HL-60 (cell line): ENCODE results near the gene SLC16A10.

Experiments
- DNase-seq, 2 experiments: peaks; one replicate each; pipeline ENCODE4 v3.0.0-alpha.2; 2010 to 2020; ENCODE audit warnings: low read depth in 1 of 2, low spot score in 1 of 2
- H3K27ac ChIP-seq: fragments of 250-450 bp; sonication (Bioruptor Pico); replicated peaks from 2 replicates; pipeline ENCODE4 v1.5.1; 2020; ENCODE audit warnings: mild to moderate bottlenecking, moderate library complexity
- H3K27me3 ChIP-seq: fragments of 250-450 bp; sonication (Bioruptor Pico); 2 replicates; pipeline ENCODE4 v1.5.1; 2021; ENCODE audit warnings: mild to moderate bottlenecking, moderate library complexity; ENCODE audit not compliant: insufficient read depth, poor library complexity, severe bottlenecking
- H3K4me3 ChIP-seq: replicated peaks from 2 replicates; pipeline ENCODE4 v1.5.1; 2011; ENCODE audit warnings: mild to moderate bottlenecking, control low read depth, low read length; ENCODE audit not compliant: insufficient read depth
- GABPA ChIP-seq: IDR thresholded peaks from 2 replicates; pipeline ENCODE4 v1.6.1; 2012; ENCODE audit warnings: low read depth
- POLR2AphosphoS5 ChIP-seq: IDR thresholded peaks from 2 replicates; pipeline ENCODE4 v1.6.1; 2012; ENCODE audit warnings: low read depth
- SPI1 ChIP-seq: IDR thresholded peaks from 2 replicates; pipeline ENCODE4 v1.6.1; 2012; ENCODE audit warnings: low read depth, mild to moderate bottlenecking, borderline replicate concordance
- TF ChIP-seq, protein P1 (sequence below): IDR thresholded peaks from one replicate; pipeline ENCODE4 v1.5.1; 2011; ENCODE audit warnings: low read length, control low read depth, inconsistent platforms; ENCODE audit not compliant: insufficient read depth
- TF ChIP-seq, protein P2 (sequence below): IDR thresholded peaks from 2 replicates; pipeline ENCODE4 v1.6.1; 2012; ENCODE audit warnings: low read depth; ENCODE audit not compliant: insufficient replicate concordance

SLC16A10 gene

DNA sequence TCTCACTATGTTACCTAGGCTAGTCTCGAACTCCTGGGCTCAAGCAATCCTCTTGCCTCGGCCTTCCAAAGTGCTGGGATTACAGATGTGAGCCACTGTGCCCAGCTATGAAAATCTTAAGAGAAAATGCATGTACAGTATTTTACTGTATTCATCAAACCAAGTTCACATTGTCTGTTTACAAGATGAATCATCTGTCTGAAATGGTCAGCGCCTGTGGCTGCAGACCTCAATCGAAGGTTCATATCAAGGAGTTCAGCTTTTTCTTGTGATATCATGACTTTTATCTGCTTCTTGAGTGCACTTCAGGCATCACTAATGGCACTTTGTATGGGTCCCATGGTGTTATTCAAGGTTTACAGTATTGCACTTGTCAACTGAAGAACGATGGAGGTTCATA, 155.1 kb downstream of the SLC16A10 start:
- no peak for DNase-seq
- H3K27me3 ChIP-seq = no peaks in the 10 kb centered on the region
- TF ChIP-seq, protein P1, sequence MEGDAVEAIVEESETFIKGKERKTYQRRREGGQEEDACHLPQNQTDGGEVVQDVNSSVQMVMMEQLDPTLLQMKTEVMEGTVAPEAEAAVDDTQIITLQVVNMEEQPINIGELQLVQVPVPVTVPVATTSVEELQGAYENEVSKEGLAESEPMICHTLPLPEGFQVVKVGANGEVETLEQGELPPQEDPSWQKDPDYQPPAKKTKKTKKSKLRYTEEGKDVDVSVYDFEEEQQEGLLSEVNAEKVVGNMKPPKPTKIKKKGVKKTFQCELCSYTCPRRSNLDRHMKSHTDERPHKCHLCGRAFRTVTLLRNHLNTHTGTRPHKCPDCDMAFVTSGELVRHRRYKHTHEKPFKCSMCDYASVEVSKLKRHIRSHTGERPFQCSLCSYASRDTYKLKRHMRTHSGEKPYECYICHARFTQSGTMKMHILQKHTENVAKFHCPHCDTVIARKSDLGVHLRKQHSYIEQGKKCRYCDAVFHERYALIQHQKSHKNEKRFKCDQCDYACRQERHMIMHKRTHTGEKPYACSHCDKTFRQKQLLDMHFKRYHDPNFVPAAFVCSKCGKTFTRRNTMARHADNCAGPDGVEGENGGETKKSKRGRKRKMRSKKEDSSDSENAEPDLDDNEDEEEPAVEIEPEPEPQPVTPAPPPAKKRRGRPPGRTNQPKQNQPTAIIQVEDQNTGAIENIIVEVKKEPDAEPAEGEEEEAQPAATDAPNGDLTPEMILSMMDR = no peak
- no peak for TF ChIP-seq POLR2AphosphoS5
- TF ChIP-seq SPI1 = no peak
- TF ChIP-seq, protein P2, sequence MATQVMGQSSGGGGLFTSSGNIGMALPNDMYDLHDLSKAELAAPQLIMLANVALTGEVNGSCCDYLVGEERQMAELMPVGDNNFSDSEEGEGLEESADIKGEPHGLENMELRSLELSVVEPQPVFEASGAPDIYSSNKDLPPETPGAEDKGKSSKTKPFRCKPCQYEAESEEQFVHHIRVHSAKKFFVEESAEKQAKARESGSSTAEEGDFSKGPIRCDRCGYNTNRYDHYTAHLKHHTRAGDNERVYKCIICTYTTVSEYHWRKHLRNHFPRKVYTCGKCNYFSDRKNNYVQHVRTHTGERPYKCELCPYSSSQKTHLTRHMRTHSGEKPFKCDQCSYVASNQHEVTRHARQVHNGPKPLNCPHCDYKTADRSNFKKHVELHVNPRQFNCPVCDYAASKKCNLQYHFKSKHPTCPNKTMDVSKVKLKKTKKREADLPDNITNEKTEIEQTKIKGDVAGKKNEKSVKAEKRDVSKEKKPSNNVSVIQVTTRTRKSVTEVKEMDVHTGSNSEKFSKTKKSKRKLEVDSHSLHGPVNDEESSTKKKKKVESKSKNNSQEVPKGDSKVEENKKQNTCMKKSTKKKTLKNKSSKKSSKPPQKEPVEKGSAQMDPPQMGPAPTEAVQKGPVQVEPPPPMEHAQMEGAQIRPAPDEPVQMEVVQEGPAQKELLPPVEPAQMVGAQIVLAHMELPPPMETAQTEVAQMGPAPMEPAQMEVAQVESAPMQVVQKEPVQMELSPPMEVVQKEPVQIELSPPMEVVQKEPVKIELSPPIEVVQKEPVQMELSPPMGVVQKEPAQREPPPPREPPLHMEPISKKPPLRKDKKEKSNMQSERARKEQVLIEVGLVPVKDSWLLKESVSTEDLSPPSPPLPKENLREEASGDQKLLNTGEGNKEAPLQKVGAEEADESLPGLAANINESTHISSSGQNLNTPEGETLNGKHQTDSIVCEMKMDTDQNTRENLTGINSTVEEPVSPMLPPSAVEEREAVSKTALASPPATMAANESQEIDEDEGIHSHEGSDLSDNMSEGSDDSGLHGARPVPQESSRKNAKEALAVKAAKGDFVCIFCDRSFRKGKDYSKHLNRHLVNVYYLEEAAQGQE = no peak
- TF ChIP-seq GABPA = no peak
- no peak overlapping the region for H3K27ac ChIP-seq
- H3K4me3 ChIP-seq = no peak overlapping the region

DNA sequence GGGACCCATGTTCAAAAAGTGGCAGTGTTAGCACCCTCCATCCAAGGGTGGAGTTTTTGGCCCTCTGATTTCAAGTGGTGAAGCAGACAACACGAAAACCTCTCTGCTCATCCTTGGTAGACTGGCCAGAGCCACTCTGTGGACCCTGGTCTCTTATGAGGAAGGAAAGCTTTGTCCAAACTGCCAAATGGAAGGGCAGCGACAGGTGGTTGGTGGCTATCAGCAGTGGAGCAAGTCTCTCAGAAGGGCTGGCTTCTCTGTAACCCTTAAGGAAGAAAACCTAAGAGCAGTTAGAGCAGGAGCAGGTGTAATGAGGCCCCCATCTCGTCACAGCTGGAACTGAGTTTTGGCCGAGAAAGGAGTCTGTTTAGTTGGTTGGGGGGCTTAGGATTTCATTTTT, 155.8 kb downstream of the SLC16A10 start:
- Histone ChIP-seq H3K27ac (no peak overlapping the region), H3K4me3 (no peak overlapping the region), H3K27me3 (no peaks in the 10 kb centered on the region)
- DNase-seq = no peak
- no peak for TF ChIP-seq POLR2AphosphoS5
- TF ChIP-seq, protein P2 = no peak
- TF ChIP-seq SPI1 = no peak
- TF ChIP-seq GABPA = no peak
- TF ChIP-seq, protein P1 = no peak

DNA sequence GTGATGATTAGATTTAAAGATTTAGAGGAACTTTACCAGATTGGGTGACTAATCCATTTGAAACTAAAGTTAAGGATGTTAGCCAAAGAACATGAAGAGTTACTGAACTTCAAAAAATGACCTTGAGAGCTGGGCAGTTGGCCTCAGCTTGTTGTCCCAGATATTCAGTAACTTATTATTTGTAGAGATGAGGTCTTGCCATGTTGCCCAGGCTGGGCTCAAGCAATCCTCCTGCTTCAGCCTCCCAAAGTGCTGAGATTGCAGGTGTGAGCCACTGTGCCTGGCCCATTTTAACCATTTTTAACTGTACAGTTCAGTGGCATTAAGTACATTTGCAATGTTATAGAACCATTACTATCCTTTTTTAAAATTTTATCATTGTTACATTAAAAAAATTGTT, 161.5 kb downstream of the SLC16A10 start:
- DNase-seq = no peak
- no peaks in the 10 kb centered on the region for H3K27me3 ChIP-seq
- no peak overlapping the region for H3K27ac ChIP-seq
- H3K4me3 ChIP-seq = no peak overlapping the region
- no peak for TF ChIP-seq SPI1
- TF ChIP-seq GABPA = no peak
- TF ChIP-seq POLR2AphosphoS5 = no peak
- TF ChIP-seq, protein P1 = no peak
- TF ChIP-seq, protein P2 = no peak
